Activated CD8-positive, alpha-beta T cell treated with anti-CD3 and anti-CD28 coated beads, Interleukin-2, amount 10 ng/mL, durations not matched to agents 7 days and 5 days (primary cell): ENCODE results near the gene NARF. TPM values are rescaled to one million over a fixed set of nuclear protein-coding genes. Genes with fewer than 3 reads are reported as not detected.
"Not testable (repeated sequence)": the region's sequence is repeated elsewhere in the genome, so short reads cannot be mapped to it uniquely, and the experiment has no call there.

Experiments
- ATAC-seq: fragments of 150-1000 bp; cut with Tn5 transposase; one replicate; pipeline ENCODE4 v1.10.0; 2021; ENCODE audit warnings: moderate library complexity
- CTCF ChIA-PET: fragments of 350-600 bp; sonication (Branson Sonifier 250); formaldehyde crosslinking; loops from one replicate; lab custom pipeline; 2021; ENCODE audit warnings: antibody characterized with exemption; lab: Charles Lee
- POLR2A ChIA-PET: fragments of 350-600 bp; sonication (Branson Sonifier 250); formaldehyde crosslinking; loops from one replicate; lab custom pipeline; 2021; ENCODE audit warnings: antibody characterized with exemption; lab: Charles Lee
- DNase-seq: peaks from one replicate; pipeline ENCODE4 v3.0.0-alpha.2; 2020
- H3K27ac Mint-ChIP-seq: one replicate; pipeline ENCODE4 v1.8.0; 2021; ENCODE audit warnings: mild to moderate bottlenecking, mixed read lengths
- H3K27me3 Mint-ChIP-seq: one replicate; pipeline ENCODE4 v1.8.0; 2021; ENCODE audit warnings: low read depth, mixed read lengths
- H3K36me3 Mint-ChIP-seq: one replicate; pipeline ENCODE4 v1.8.0; 2021; ENCODE audit warnings: low read depth, mixed read lengths
- H3K4me1 Mint-ChIP-seq: one replicate; pipeline ENCODE4 v1.8.0; 2021; ENCODE audit warnings: low read depth, mixed read lengths
- H3K4me3 Mint-ChIP-seq: one replicate; pipeline ENCODE4 v1.8.0; 2021; ENCODE audit warnings: mild to moderate bottlenecking, mixed read lengths
- H3K9me3 Mint-ChIP-seq: one replicate; pipeline ENCODE4 v1.8.0; 2022; ENCODE audit warnings: mixed read lengths; ENCODE audit not compliant: insufficient read depth
- total RNA-seq, 2 experiments: library from RNA; stranded (reverse); gene quantifications; one replicate each; pipeline ENCODE4 v1.2.3, GENCODE V29; 2021

Gene NARF
- total RNA-seq, 2 experiments from 2014 or later, result 112 to 114 TPM

DNA sequence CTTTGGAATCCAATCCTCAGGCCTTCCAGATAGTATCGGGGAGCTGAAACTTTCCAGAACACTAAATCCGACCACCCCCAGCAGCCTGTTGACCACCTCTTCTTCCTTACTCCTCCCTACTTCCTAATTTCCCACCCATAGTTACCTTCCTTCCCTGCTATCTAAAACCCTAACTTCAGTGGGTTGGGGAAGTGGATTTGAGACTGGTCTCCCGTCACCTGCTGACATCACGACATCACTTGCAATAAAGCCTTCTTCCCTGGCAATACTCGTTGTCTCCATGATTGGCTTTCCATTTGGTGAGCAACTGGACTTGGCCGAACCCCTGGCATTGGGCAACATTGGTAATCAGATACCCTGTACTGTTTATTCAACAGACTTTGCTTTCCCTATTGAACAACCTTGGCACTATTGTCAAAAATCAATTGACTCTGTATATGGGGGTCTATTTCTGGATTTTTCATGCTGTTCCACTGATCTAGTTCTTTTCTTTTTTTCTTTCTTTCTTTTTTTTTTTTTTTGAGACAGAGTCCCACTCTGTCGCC lies 49.2 kb downstream of the NARF start:
- POLR2A ChIA-PET, result interaction anchor here (1.7 kb wide), 1 partner anchor 11 kb away, joined by 4 read pairs; the partner anchor contains the start of gene FOXK2

DNA sequence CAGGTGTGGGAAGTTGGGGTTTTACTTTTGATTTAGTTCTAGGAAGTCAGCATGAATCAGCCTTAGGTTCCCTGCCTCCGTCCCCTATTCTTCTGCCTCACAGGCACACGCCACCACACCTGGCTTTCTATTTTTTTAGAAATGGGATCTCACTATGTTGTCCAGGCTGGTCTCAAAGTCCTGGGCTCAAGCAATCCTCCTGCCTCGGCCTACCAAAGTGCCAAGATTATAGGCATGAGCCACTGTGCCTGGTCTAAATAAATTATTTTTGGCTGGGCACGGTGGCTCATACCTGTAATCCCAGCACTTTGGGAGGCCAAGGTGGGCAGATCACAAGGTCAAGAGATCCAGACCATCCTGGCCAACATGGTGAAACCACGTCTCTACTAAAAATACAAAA lies 53.1 kb downstream of the NARF start:
- H3K4me3 Mint-ChIP-seq, CTCF ChIA-PET, POLR2A ChIA-PET, DNase-seq, ATAC-seq, H3K27me3 Mint-ChIP-seq, H3K36me3 Mint-ChIP-seq, H3K4me1 Mint-ChIP-seq, H3K9me3 Mint-ChIP-seq, H3K27ac Mint-ChIP-seq: not testable (repeated sequence)

More for the DNA sequence above, 49.2 kb downstream of the NARF start:
- DNase-seq (no peak), ATAC-seq (no peak)
- Mint-ChIP-seq H3K4me3 (no peak overlapping the region), H3K27ac (no peak overlapping the region), H3K4me1 (peaks cover 7% of the 10 kb centered on the region), H3K36me3 (no peaks in the 10 kb centered on the region), H3K9me3 (no peaks in the 10 kb centered on the region), H3K27me3 (no peaks in the 10 kb centered on the region)
- CTCF ChIA-PET, result interaction anchor here (0.8 to 1.6 kb wide), 2 partner anchors 10 to 83 kb away, joined by 3 read pairs; no protein-coding TSS in a partner anchor

DNA sequence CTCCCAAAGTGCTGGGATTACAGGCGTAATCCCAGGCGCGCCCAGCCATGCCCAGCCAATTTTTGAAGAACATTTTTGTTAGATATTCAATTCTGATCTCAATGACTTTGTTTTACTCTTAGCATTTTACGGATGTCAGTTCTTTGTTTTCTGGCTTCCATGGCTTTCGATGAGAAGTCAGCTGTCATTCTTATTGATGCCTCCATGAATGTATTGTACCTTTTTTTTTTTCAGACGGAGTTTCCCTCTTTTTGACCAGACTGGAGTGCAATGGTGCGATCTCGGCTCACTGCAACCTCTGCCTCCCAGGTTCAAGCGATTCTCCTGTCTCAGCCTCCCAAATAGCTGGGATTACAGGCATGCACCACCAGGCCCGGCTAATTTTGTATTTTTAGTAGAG lies 55.3 kb downstream of the NARF start:
- H3K27ac Mint-ChIP-seq, H3K27me3 Mint-ChIP-seq, DNase-seq, ATAC-seq, H3K36me3 Mint-ChIP-seq, H3K4me1 Mint-ChIP-seq, H3K9me3 Mint-ChIP-seq, H3K4me3 Mint-ChIP-seq, POLR2A ChIA-PET: not testable (repeated sequence)
- CTCF ChIA-PET, result interaction anchor here (1.0 to 1.5 kb wide), 2 partner anchors 10 to 78 kb away, joined by 3 read pairs; no protein-coding TSS in a partner anchor

DNA sequence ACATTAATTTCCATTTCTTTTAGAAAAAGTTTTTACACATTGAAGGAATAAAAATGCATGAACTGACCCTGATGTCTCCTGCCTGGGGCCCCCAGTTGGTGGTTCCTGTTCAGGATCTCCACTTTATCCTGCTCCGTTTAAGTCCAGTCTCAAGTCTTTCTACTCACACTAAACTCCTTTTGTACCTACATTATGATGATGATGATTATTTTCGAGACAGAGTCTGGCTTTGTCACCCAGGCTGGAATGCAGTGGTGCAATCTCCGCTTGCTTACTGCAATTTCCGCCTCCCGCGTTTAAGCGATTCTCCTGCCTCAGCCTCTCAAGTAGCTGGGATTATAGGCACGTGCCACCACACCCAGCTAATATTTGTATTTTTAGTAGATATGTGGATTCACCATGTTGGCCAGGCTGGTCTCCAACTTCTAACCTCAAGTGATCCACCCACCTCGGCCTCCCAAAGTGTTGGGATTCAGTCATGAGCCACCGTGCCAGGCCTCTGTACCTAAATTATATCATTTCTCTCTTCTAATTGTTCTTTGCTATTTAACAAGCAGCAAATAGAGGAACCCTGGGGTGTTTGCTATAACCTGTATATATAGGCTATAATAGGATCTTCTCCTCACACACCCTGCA lies 58.8 kb downstream of the NARF start:
- no peaks in the 10 kb centered on the region for H3K9me3 Mint-ChIP-seq
- CTCF ChIA-PET, result no interaction called here
- POLR2A ChIA-PET, result no interaction called here
- DNase-seq, result no peak
- no peak overlapping the region for H3K27ac Mint-ChIP-seq
- no peak overlapping the region for H3K4me3 Mint-ChIP-seq
- H3K4me1 Mint-ChIP-seq, result peaks cover 16% of the 10 kb centered on the region
- no peak for ATAC-seq
- H3K36me3 Mint-ChIP-seq, result peaks cover 7% of the 10 kb centered on the region
- no peaks in the 10 kb centered on the region for H3K27me3 Mint-ChIP-seq

DNA sequence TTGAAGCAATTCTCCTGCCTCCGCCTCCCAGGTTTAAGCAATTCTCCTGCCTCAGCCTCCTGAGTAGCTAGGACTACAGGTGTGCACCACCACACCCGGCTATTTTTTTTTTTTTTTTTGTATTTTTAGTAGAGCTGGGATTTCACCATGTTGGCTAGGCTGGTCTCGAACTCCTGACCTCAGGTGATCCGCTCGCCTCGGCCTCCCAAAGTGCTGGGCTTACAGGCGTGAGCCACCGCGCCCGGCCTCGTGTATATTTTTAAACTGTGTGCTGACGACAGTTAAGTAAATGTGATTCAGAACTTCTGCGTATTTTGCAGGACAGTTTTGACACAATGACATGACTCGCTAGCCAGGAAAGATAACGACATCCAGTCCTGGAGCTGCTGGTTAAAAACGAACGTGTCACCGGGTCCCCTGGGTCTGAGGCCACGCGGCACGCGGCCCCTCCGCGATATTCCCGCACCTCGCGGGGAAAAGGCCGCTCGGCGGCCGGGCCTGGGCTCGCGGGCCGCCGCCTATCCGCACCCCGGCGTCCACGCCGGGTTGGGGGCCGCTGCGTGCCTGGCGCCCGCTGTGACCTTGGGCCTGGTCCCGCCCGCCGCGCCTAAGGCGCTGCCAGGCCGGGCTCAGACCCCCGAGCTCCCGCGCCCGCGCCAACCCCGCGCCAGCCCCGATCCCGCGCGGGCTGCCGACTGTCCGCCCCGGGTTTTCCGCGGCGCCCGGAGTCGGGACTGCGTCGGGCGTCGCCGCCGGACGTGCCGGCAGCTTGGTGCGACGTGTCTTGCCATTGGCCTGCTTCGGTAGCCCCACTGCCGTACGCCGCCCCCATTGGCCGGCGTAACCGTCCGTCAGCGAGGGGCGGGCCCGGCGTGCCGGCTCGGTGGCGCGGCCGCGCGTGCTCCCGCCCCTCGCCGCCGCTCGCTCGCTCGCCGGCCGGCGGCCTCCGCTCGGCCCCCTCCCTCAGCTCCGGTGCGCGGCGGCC lies 60.6 kb downstream of the NARF start, which contains the start of gene FOXK2:
FOXK2 (plus strand) TSS at position 907 of the 985 bp plus-strand sequence. CDS start 157 bp downstream, outside the sequence.
- H3K4me3 Mint-ChIP-seq, result peak within 1 kb of the TSS; percentile 89
- no peaks in the 10 kb centered on the region for H3K27me3 Mint-ChIP-seq
- DNase-seq, result peak; percentile 93
- H3K36me3 Mint-ChIP-seq, result peaks cover 16% of the 10 kb centered on the region
- peaks cover 24% of the 10 kb centered on the region for H3K4me1 Mint-ChIP-seq
- peak; percentile 99 for ATAC-seq
- ChIA-PET CTCF (interaction anchor here (0.7 to 3.7 kb wide), 3 partner anchors 11 to 35 kb away, joined by 3 to 16 read pairs (median 10); no protein-coding TSS in a partner anchor), POLR2A (interaction anchor here (0.6 to 2.9 kb wide), 8 partner anchors 9 to 100 kb away, joined by 3 to 7 read pairs (median 4); partner anchors contain the start of gene NARF)
- H3K9me3 Mint-ChIP-seq, result no peaks in the 10 kb centered on the region
- H3K27ac Mint-ChIP-seq, result peak within 1 kb of the TSS; percentile 87

DNA sequence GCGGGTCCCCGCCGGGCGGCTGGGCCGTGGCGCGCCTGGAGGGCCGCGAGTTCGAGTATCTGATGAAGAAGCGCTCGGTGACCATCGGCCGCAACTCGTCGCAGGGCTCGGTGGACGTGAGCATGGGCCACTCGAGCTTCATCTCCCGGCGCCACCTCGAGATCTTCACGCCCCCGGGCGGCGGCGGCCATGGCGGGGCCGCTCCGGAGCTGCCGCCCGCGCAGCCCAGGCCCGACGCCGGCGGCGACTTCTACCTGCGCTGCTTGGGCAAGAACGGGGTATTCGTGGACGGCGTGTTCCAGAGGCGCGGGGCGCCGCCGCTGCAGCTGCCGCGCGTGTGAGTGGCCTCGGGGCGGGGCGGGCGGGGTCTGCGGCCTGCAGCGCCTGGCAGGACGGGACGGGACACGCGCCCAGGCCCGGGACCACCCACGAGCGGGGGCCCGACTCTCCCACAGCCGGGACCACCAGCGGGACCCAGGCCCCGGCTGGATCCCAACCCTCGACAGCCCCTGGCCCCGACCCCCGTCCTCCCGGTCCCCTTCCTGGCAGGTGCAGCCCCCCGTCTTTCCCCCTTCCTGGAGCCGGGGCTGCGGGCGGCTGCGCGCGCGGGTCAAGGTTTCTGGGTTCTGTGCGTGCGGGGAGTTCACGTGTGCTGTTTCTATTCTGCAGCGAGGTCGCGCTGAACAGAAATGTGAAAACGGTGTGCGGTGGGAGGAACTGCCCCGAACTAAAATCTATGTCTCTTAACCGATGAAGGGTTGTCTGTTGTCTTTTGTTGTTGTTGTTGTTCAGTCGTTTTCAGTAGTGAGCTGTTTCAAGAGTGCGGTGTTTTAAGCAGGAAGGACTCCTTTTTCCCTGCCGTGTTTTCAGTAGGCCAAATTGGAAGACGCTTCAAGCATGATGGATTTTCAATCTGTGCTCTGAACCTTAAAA lies 61.7 kb downstream of the NARF start:
- DNase-seq, result peak; percentile 54
- ChIA-PET POLR2A (interaction anchor here (0.6 to 2.9 kb wide), 3 partner anchors 8 to 72 kb away, joined by 4 to 7 read pairs (median 4); partner anchors contain the start of gene NARF), CTCF (interaction anchor here (1.1 to 3.7 kb wide), 5 partner anchors 9 to 34 kb away, joined by 3 to 16 read pairs (median 5); no protein-coding TSS in a partner anchor)
- peak; percentile 32 for ATAC-seq
- Mint-ChIP-seq H3K9me3 (no peaks in the 10 kb centered on the region), H3K27ac (peak overlapping the region; percentile 87), H3K4me1 (peaks cover 29% of the 10 kb centered on the region), H3K27me3 (no peaks in the 10 kb centered on the region), H3K4me3 (peak overlapping the region; percentile 89), H3K36me3 (peaks cover 19% of the 10 kb centered on the region)

DNA sequence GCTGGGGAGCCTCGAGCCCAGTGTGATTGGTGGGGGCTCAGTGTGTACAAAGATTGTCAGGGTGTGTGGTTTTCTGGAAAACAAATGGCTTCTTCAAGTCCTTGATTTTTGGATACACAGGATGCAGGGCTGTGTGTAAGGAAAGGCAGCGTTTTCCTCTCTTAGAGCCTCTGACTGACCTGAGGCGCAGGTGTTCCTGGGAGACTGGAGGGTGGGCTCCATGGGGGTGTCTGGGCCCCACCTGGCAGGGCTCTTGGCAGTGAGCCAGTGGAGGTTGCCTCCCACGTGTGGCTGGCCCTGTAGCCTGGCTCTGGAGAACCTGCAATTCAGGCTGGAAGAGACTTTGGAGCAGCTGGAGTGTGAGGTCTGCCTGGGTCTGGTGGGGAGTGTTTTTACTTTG lies 66.0 kb downstream of the NARF start:
- H3K27me3 Mint-ChIP-seq, result no peaks in the 10 kb centered on the region
- no peak overlapping the region for H3K4me3 Mint-ChIP-seq
- peaks cover 47% of the 10 kb centered on the region for H3K4me1 Mint-ChIP-seq
- no peak for DNase-seq
- CTCF ChIA-PET, result no interaction called here
- peaks cover 19% of the 10 kb centered on the region for H3K36me3 Mint-ChIP-seq
- POLR2A ChIA-PET, result no interaction called here
- no peak for ATAC-seq
- no peak overlapping the region for H3K27ac Mint-ChIP-seq
- H3K9me3 Mint-ChIP-seq, result no peaks in the 10 kb centered on the region

DNA sequence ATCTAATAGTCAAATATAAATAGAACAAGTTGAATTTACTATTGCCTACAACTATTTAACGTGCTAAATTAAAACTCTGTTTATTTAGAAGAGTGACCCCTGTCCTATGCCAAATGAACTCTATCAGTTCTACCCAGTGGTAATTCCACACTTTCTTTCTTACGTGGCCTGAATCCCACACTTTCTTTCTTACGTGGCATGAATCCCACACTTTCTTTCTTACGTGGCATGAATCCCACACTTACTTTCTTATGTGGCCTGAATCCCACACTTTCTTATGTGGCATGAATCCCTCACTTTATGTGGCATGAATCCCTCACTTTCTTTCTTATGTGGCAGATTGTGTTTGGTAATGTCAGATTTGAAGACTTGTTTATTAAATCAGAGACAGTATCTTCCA lies 67.2 kb downstream of the NARF start:
- H3K9me3 Mint-ChIP-seq, result no peaks in the 10 kb centered on the region
- ChIA-PET CTCF (no interaction called here), POLR2A (no interaction called here)
- no peak overlapping the region for H3K27ac Mint-ChIP-seq
- H3K4me3 Mint-ChIP-seq, result no peak overlapping the region
- H3K4me1 Mint-ChIP-seq, result peaks cover 51% of the 10 kb centered on the region
- H3K27me3 Mint-ChIP-seq, result no peaks in the 10 kb centered on the region
- peaks cover 17% of the 10 kb centered on the region for H3K36me3 Mint-ChIP-seq
- no peak for DNase-seq
- no peak for ATAC-seq

DNA sequence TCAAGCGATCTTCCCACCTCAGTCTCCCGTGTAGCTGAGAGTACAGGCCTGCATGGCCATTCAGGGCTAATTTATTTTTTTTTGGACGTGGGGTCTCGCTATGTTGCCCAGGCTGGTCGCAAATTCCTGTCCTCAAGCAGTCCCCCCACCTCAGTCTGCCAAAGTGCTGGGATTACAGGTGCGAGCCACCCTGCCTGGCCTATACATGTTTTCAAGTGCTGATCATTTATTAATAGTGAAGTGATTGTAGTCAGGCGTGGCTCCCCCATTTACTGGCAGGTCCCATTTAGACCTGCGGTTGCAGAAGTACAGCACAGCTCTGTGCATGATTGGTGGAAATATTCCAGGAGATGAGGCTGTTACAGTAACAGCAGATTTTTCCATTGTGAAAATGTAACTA lies 69.4 kb downstream of the NARF start:
- POLR2A ChIA-PET, result interaction anchor here (0.5 to 1.5 kb wide), 3 partner anchors 8 to 70 kb away, joined by 3 to 4 read pairs (median 4); partner anchors contain the start of genes FOXK2 and NARF
- ATAC-seq (no peak), DNase-seq (no peak)
- Mint-ChIP-seq H3K27me3 (no peaks in the 10 kb centered on the region), H3K9me3 (no peaks in the 10 kb centered on the region), H3K27ac (no peak overlapping the region), H3K4me3 (no peak overlapping the region), H3K36me3 (peaks cover 14% of the 10 kb centered on the region), H3K4me1 (peaks cover 45% of the 10 kb centered on the region)
- CTCF ChIA-PET, result interaction anchor here (1.4 kb wide), 1 partner anchor 26 kb away, joined by 6 read pairs; no protein-coding TSS in a partner anchor

DNA sequence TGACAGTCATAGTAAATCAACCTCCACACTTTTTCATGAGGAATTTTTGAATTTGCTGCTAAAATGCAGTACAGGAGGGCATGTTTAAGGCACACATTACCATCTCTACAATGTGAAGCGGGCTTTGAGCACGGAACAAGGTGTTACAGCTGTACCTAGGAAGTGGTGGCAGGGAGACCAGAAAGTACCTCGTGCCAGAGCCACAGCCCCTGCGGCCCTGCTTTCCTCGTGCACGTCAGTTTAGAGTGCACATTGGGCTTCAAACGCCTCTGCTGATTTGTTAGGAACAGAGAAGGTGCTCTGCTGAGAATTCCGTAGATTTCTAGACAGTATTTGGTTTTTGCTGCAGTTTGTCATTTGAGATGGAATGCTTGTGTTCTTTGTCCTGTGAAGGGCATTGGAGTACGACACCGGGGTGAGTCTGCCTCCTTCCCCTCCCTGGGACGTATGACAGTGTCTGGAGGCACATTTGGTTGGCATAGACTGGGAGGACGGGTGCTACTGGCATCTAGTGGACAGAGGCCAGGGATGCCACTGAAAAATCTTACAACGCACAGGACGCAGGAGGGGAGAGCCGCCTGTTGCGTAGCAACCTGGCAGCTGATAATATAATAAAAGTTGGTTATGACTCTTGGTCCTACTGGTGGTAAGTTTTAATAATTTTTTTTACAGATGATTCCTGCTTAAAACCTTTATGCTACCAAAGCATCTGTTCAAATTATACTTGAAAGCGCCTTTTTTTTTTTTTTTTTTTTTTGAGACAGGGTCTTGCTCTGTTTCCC lies 70.1 kb downstream of the NARF start:
- Mint-ChIP-seq H3K4me3 (no peak overlapping the region), H3K4me1 (peaks cover 42% of the 10 kb centered on the region), H3K9me3 (no peaks in the 10 kb centered on the region), H3K36me3 (peaks cover 11% of the 10 kb centered on the region), H3K27me3 (no peaks in the 10 kb centered on the region), H3K27ac (peak overlapping the region; percentile 5)
- ATAC-seq, result peak; percentile 70
- POLR2A ChIA-PET, result interaction anchor here (0.5 to 1.5 kb wide), 3 partner anchors 9 to 71 kb away, joined by 3 to 4 read pairs (median 4); partner anchors contain the start of genes FOXK2 and NARF
- CTCF ChIA-PET, result interaction anchor here (1.7 kb wide), 1 partner anchor 8 kb away, joined by 5 read pairs; no protein-coding TSS in a partner anchor
- DNase-seq, result peak; percentile 45
